A673 (cell line): Measurements from ENCODE around the gene DHPS.

Experiments
- EZH2 ChIP-seq: fragments of 200-600 bp; sonication (generic); IDR thresholded peaks from 2 replicates; pipeline ENCODE4 v1.6.1; 2017; ENCODE audit warnings: borderline replicate concordance, low read depth, mild to moderate bottlenecking, mixed read lengths, antibody characterized with exemption, low read length; ENCODE audit not compliant: poor library complexity, severe bottlenecking
- TF ChIP-seq, protein P1 (sequence below): fragments of 300-800, 200-600 bp; sonication (generic); conservative IDR thresholded peaks from 2 replicates; pipeline ENCODE4 v1.5.1; 2017; ENCODE audit warnings: low read depth, mild to moderate bottlenecking, antibody characterized with exemption, low read length, moderate library complexity, mixed read lengths

- TF ChIP-seq, protein P1, sequence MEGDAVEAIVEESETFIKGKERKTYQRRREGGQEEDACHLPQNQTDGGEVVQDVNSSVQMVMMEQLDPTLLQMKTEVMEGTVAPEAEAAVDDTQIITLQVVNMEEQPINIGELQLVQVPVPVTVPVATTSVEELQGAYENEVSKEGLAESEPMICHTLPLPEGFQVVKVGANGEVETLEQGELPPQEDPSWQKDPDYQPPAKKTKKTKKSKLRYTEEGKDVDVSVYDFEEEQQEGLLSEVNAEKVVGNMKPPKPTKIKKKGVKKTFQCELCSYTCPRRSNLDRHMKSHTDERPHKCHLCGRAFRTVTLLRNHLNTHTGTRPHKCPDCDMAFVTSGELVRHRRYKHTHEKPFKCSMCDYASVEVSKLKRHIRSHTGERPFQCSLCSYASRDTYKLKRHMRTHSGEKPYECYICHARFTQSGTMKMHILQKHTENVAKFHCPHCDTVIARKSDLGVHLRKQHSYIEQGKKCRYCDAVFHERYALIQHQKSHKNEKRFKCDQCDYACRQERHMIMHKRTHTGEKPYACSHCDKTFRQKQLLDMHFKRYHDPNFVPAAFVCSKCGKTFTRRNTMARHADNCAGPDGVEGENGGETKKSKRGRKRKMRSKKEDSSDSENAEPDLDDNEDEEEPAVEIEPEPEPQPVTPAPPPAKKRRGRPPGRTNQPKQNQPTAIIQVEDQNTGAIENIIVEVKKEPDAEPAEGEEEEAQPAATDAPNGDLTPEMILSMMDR: no peak
- no peak for TF ChIP-seq EZH2
These were observed 40.2 kb downstream of the DHPS start for GRCh38 chr19:12641456-12641855.
